Measurements from ENCODE around the gene EXOSC2.

- peak; percentile 74 to 84 (median 78) for TF ChIP-seq CTCF (IDR thresholded peaks at IDR 0.05)
- TF ChIP-seq POLR2A (IDR thresholded peaks at IDR 0.05) = no peak
Measured at GRCh38 chr9:130682421-130683121, 11.0 kb upstream of the EXOSC2 start.

Measured in testis (tissue), 2 donors.